C4-2B (cell line): ENCODE measurements around the gene SCGN.

ENCODE experiments used
- H3K27ac ChIP-seq: fragments of 450-650 bp; 2 replicates; pipeline ENCODE4 v1.5.1; 2017
- CTCF ChIP-seq: fragments of 450-650 bp; conservative IDR thresholded peaks from 2 replicates; pipeline ENCODE4 v1.5.1; 2017; ENCODE audit warnings: mild to moderate bottlenecking
- ZFX ChIP-seq: fragments of 450-650 bp; IDR thresholded peaks from 2 replicates; pipeline ENCODE4 v1.6.1; 2017

Gene SCGN

GRCh38 chr6:25670208-25670607 lies 18.2 kb downstream of the SCGN start:
- no peak for TF ChIP-seq ZFX
- no peak for TF ChIP-seq CTCF
- no peak overlapping the region for H3K27ac ChIP-seq

- TF ChIP-seq CTCF: peak; percentile 20; the same call in 1 of the 2 replicates
- no peak for TF ChIP-seq ZFX
- no peak overlapping the region; the same call in 1 of the 2 replicates for H3K27ac ChIP-seq
These were observed 18.9 kb downstream of the SCGN start for GRCh38 chr6:25670793-25671513.

GRCh38 chr6:25671652-25672051 lies 19.6 kb downstream of the SCGN start:
- no peak overlapping the region; the same call in 1 of the 2 replicates for H3K27ac ChIP-seq
- no peak for TF ChIP-seq CTCF
- no peak for TF ChIP-seq ZFX

GRCh38 chr6:25675167-25675566 lies 23.2 kb downstream of the SCGN start:
- no peak overlapping the region for H3K27ac ChIP-seq
- TF ChIP-seq CTCF (no peak), ZFX (no peak)

GRCh38 chr6:25676775-25677174 lies 24.8 kb downstream of the SCGN start:
- H3K27ac ChIP-seq: no peak overlapping the region
- no peak for TF ChIP-seq CTCF
- no peak for TF ChIP-seq ZFX

DNA sequence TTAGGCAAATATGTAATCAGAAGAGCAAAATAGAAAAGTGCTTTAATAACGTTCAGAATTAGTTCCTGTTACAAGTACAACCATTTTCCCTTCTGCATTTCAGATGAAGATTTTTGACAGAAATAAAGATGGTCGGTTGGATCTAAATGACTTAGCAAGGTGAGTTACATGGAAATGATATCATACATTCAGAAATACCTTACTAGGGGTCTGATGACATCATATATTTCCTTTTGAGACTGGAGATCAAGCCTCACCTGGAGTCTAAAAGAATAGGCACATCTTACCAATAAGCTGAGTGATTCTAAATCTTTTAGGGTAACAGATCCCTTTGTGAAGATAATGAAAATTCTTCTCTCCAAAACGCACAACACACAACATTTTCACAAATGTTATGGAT lies 29.8 kb downstream of the SCGN start:
- H3K27ac ChIP-seq: no peak overlapping the region
- TF ChIP-seq ZFX: no peak
- TF ChIP-seq CTCF: no peak

GRCh38 chr6:25682324-25682723 lies 30.3 kb downstream of the SCGN start:
- H3K27ac ChIP-seq: no peak overlapping the region
- no peak for TF ChIP-seq CTCF
- TF ChIP-seq ZFX: no peak
